Measurements from ENCODE around the gene DCT. TPM values are rescaled to one million over a fixed set of nuclear protein-coding genes. Genes with fewer than 3 reads are reported as not detected.
"Not testable (repeated sequence)": the region's sequence is repeated elsewhere in the genome, so short reads cannot be mapped to it uniquely, and the experiment has no call there.

The DCT gene
- total and polyA plus RNA-seq, 9 donors = 0.09 to 12.2 (median 0.29) TPM

DNA sequence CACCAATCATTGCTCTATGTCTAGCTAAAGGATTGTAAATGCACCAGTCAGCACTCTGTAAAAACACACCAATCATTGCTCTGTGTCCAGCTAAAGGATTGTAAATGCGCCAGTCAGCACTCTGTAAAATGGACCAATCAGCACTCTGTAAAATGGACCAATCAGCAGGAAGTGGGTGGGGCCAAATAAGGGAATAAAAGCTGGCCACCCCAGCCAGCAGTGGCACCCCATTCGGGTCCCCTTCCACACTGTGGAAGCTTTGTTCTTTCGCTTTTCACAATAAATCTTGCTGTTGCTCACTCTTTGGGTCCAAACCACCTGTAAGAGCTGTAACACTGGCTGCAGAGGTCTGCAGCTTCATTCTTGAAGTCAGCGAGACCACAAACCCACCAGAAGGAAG is 19.3 kb upstream of the DCT start:
- H3K9me3 ChIP-seq (replicated peaks; ENCODE audit: control insufficient read depth, low read depth, low read length); DNase-seq; H3K36me3 ChIP-seq (ENCODE audit: control insufficient read depth, insufficient read depth, low read length); H3K27me3 ChIP-seq (ENCODE audit: control insufficient read depth, insufficient read depth, low read length); H3K27ac ChIP-seq (ENCODE audit: low read length); H3K4me1 ChIP-seq (ENCODE audit: control insufficient read depth, insufficient read depth, low read length); H3K4me3 ChIP-seq (ENCODE audit: low read length): not testable (repeated sequence)
- WGBS (ENCODE audit: insufficient coverage) = 93% methylated on average over 3 of the region's 4 CpGs

DNA sequence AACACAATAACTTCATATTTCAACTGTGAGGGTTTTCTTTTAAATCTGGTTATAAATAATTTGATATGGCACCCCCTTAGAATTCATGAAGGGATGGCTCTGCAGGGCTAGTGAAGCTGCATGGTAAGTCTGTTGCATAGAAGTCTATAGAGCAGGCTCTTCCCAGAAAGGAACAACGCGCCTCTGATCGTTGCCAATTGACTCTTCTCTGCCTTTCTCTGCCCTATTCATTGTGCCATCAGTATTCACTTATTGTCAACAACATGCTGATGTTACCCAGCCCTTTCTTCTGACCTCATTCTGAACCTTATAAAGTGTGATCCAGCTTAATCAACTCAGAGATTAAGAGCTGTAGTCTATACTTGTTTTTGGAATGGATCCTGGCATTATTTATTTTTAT is 16.3 kb upstream of the DCT start:
- Histone ChIP-seq H3K9me3 (replicated peaks; ENCODE audit: control insufficient read depth, low read depth, low read length) (peaks cover 5% of the 10 kb centered on the region), H3K36me3 (ENCODE audit: control insufficient read depth, insufficient read depth, low read length) (no peaks in the 10 kb centered on the region), H3K27ac (ENCODE audit: low read length) (no peak overlapping the region), H3K27me3 (ENCODE audit: control insufficient read depth, insufficient read depth, low read length) (no peaks in the 10 kb centered on the region), H3K4me3 (ENCODE audit: low read length) (no peak overlapping the region), H3K4me1 (ENCODE audit: control insufficient read depth, insufficient read depth, low read length) (no peaks in the 10 kb centered on the region)
- no peak for DNase-seq
- no CpG with 5 or more reads among the region's 3 CpGs for WGBS (ENCODE audit: insufficient coverage)

DNA sequence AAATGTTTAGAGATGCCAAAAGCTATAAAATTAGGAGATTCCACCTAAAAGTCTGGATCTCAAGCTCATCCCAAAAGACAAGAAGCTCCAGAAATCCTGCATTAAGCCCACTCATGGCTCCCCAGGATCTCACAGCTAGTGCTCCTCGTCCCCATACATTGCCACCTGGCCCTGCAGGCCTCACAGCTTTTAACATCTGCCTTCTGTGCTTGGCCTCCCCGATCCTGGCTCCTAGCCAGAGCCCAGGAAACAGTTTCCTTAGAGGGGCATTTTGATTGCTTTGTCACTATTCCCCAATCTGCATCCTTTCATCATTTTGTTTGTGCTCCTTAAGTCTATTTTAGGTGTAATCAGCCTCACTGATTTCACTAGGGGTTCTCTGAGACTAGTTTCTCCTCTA is 14.5 kb upstream of the DCT start:
- H3K9me3 ChIP-seq (replicated peaks; ENCODE audit: control insufficient read depth, low read depth, low read length) = peaks cover 5% of the 10 kb centered on the region
- no peak for DNase-seq
- H3K27ac ChIP-seq (ENCODE audit: low read length) = no peak overlapping the region
- no peaks in the 10 kb centered on the region for H3K36me3 ChIP-seq (ENCODE audit: control insufficient read depth, insufficient read depth, low read length)
- H3K27me3 ChIP-seq (ENCODE audit: control insufficient read depth, insufficient read depth, low read length) = no peaks in the 10 kb centered on the region
- H3K4me3 ChIP-seq (ENCODE audit: low read length) = no peak overlapping the region
- 34% methylated on average over 2 of the region's 2 CpGs for WGBS (ENCODE audit: insufficient coverage)
- H3K4me1 ChIP-seq (ENCODE audit: control insufficient read depth, insufficient read depth, low read length) = no peaks in the 10 kb centered on the region

DNA sequence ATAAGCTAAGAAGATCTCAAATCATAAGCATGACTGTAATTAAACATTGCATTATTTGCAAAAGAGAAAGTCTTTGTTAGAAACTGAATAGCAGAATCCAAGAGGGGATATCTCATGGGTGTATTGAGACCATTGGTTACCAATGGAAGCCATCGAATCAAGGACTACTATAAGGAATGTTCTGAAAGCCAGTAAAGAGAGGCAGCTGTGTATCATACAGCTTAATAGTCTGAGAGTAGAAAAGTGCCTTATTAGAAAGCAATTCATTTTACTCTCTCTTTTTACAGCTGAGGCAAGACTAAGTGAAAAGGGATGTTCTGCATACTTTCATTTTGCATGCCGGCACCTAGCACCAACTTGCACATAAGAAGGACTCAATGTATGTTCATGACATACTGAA is 7.6 kb upstream of the DCT start:
- DNase-seq = no peak
- Histone ChIP-seq H3K36me3 (ENCODE audit: control insufficient read depth, insufficient read depth, low read length) (no peaks in the 10 kb centered on the region), H3K27ac (ENCODE audit: low read length) (no peak overlapping the region), H3K4me1 (ENCODE audit: control insufficient read depth, insufficient read depth, low read length) (no peaks in the 10 kb centered on the region), H3K4me3 (ENCODE audit: low read length) (no peak overlapping the region), H3K9me3 (replicated peaks; ENCODE audit: control insufficient read depth, low read depth, low read length) (no peaks in the 10 kb centered on the region), H3K27me3 (ENCODE audit: control insufficient read depth, insufficient read depth, low read length) (no peaks in the 10 kb centered on the region)
- no CpG with 5 or more reads among the region's 2 CpGs for WGBS (ENCODE audit: insufficient coverage)

DNA sequence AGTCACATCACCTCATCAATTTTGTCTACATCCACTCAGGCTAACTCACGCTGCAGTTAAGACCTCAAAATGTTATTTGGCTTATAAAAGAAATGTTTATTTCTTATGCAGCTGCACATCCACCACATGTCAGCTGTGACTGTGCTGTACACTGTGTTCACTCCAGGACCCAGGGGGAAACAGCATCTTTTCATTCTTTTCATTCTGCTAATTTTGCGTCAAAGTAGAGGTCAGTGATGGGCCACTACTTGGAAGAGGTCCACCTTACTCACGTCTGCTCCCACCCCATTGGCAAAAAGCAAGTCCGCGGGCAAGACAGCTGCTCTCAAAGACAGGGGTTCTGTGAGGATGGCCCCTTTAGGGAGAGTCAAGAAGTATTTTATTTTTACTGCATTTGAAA is 4.5 kb upstream of the DCT start:
- no peak overlapping the region for H3K4me3 ChIP-seq (ENCODE audit: low read length)
- DNase-seq = peak; percentile 94
- WGBS (ENCODE audit: insufficient coverage) = 60% methylated on average over 1 of the region's 5 CpGs
- H3K4me1 ChIP-seq (ENCODE audit: control insufficient read depth, insufficient read depth, low read length) = no peaks in the 10 kb centered on the region
- H3K27me3 ChIP-seq (ENCODE audit: control insufficient read depth, insufficient read depth, low read length) = no peaks in the 10 kb centered on the region
- no peaks in the 10 kb centered on the region for H3K9me3 ChIP-seq (replicated peaks; ENCODE audit: control insufficient read depth, low read depth, low read length)
- H3K36me3 ChIP-seq (ENCODE audit: control insufficient read depth, insufficient read depth, low read length) = no peaks in the 10 kb centered on the region
- H3K27ac ChIP-seq (ENCODE audit: low read length) = no peak overlapping the region

DNA sequence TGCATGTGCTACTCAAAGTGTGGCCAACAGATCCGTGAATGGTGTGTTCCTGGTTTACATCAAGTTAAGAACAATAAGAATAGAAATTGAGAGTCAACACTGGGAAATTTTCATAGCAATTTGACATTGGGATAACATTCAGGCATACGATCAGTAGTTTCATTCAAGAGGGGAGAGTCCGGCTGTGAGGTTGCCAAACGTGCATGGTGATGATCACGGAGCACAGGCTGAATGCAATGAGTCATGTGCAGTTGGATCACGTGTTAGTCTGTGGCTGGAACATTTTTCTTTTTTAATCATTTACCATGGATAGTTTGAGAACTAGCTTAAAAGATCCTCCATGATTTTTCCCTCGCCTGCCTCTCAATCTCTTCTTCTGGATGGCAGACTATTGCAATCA is 2.5 kb upstream of the DCT start:
- H3K4me1 ChIP-seq (ENCODE audit: control insufficient read depth, insufficient read depth, low read length) = no peaks in the 10 kb centered on the region
- DNase-seq = peak; percentile 21
- no peaks in the 10 kb centered on the region for H3K27me3 ChIP-seq (ENCODE audit: control insufficient read depth, insufficient read depth, low read length)
- no peak overlapping the region for H3K4me3 ChIP-seq (ENCODE audit: low read length)
- H3K36me3 ChIP-seq (ENCODE audit: control insufficient read depth, insufficient read depth, low read length) = no peaks in the 10 kb centered on the region
- no peaks in the 10 kb centered on the region for H3K9me3 ChIP-seq (replicated peaks; ENCODE audit: control insufficient read depth, low read depth, low read length)
- H3K27ac ChIP-seq (ENCODE audit: low read length) = no peak overlapping the region
- 74% methylated on average over 2 of the region's 7 CpGs for WGBS (ENCODE audit: insufficient coverage)

DNA sequence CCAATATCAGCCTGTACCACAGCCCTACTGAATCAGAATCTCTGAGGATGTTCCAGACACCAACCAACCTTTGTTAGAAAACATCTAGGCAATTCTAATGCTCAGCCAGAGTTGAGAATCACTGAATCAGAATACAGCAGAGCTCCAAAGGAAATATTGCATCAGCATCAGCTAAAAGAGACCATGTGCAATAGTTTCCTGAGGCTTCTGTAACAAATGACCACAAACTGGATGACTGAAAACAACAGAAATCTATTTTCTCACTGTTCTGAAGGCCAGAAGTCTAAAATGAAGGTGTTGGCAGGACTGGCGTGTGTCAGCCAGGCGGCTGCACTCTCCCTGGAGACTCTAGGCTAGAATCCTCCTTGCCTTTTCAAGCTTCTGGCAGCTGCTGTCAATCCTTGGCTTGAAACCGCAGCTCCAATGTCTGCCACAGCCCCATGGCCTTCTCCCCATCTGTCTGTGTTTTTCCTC is 1.2 kb upstream of the DCT start:
- 27% methylated on average over 2 of the region's 3 CpGs for WGBS (ENCODE audit: insufficient coverage)
- no peaks in the 10 kb centered on the region for H3K9me3 ChIP-seq (replicated peaks; ENCODE audit: control insufficient read depth, low read depth, low read length)
- no peak overlapping the region for H3K27ac ChIP-seq (ENCODE audit: low read length)
- no peaks in the 10 kb centered on the region for H3K27me3 ChIP-seq (ENCODE audit: control insufficient read depth, insufficient read depth, low read length)
- H3K36me3 ChIP-seq (ENCODE audit: control insufficient read depth, insufficient read depth, low read length) = no peaks in the 10 kb centered on the region
- H3K4me1 ChIP-seq (ENCODE audit: control insufficient read depth, insufficient read depth, low read length) = no peaks in the 10 kb centered on the region
- H3K4me3 ChIP-seq (ENCODE audit: low read length) = no peak overlapping the region
- peak; percentile 88 for DNase-seq

DNA sequence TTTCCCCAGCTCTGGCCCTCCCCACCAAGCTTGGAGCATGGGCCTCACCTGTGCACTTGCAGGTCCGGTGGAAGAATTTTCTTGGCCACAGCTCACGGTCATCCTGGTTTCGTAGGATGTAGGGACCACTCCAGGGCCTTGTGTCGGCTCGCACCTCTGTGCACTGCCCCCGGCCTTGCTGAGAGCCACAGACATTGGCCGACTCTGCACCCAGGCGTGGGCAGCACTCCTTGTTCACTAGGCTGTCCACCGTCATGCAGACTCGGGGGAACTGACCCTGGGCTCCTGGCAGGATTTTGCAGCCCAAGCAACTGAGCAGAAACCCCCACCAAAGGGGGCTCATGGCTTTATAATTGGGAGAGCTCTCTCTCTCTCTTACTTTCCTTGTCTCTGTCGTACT is 569 bp downstream of the DCT start:
- H3K27ac ChIP-seq (ENCODE audit: low read length) = no peak overlapping the region
- no peak overlapping the region for H3K4me3 ChIP-seq (ENCODE audit: low read length)
- 89% methylated on average over 9 of the region's 11 CpGs for WGBS (ENCODE audit: insufficient coverage)
- H3K36me3 ChIP-seq (ENCODE audit: control insufficient read depth, insufficient read depth, low read length) = no peaks in the 10 kb centered on the region
- no peaks in the 10 kb centered on the region for H3K27me3 ChIP-seq (ENCODE audit: control insufficient read depth, insufficient read depth, low read length)
- no peaks in the 10 kb centered on the region for H3K4me1 ChIP-seq (ENCODE audit: control insufficient read depth, insufficient read depth, low read length)
- H3K9me3 ChIP-seq (replicated peaks; ENCODE audit: control insufficient read depth, low read depth, low read length) = no peaks in the 10 kb centered on the region
- DNase-seq = no peak

DNA sequence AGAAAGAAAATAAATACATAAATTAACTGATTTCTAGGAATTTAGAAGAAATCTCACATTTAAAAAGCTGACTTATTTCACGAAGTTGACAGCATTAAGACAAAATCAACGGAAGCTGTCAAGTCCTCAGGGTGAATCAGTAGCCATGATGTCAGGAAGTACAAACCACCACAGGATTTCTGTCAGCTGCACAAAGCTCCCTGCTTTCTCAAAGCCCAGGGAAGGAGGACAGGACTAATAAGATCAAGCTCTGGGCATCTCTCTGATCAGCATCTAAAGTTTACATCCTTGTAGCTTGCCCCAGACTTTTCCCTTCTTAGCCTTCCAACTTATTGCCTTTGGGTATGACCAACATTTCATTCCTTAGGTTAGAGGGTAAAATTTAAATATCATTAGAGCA is 9.4 kb downstream of the DCT start:
- Histone ChIP-seq H3K9me3 (replicated peaks; ENCODE audit: control insufficient read depth, low read depth, low read length) (no peaks in the 10 kb centered on the region), H3K27me3 (ENCODE audit: control insufficient read depth, insufficient read depth, low read length) (no peaks in the 10 kb centered on the region), H3K4me3 (ENCODE audit: low read length) (no peak overlapping the region), H3K36me3 (ENCODE audit: control insufficient read depth, insufficient read depth, low read length) (no peaks in the 10 kb centered on the region), H3K4me1 (ENCODE audit: control insufficient read depth, insufficient read depth, low read length) (no peaks in the 10 kb centered on the region), H3K27ac (ENCODE audit: low read length) (no peak overlapping the region)
- WGBS (ENCODE audit: insufficient coverage) = 80% methylated on average over 1 of the region's 2 CpGs
- DNase-seq = no peak

DNA sequence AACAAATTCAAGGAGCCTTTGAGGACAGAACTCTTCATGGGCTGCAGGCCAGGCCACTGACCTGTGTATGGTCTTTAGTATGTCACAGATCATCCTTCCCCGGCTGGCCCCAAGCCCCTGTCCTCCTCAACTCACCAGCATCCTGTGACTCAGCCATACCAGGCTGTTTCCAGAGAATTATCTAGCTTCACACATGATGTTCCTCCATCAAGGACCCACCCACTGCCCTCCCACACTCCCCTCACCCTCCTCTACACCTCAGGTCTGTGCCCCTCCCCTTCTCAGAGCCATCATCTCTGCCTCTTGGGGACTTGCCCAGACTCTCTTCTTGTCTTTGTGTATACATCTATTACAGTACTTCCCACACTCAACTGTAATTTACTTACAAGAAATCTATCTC is 14.7 kb downstream of the DCT start:
- no peak for DNase-seq
- no peaks in the 10 kb centered on the region for H3K36me3 ChIP-seq (ENCODE audit: control insufficient read depth, insufficient read depth, low read length)

DNA sequence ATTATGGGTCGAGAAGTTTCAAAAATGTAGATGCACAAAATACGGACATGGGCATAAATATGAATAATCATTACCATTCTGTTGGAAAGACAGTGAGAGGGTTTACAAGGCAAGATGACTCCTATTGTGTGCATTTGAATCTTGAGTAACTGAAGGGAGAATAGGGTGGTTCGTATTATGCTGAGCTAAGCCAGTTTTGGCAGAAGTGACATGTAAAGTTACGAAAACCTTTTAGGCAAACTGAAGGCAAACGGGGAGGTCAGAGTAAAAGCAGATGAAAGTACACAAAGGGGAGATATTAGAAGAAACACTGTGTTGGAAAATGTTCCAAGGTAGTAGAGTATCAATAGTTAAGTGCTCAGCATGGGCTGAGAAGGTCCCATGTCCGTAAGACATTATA is 16.8 kb downstream of the DCT start:
- DNase-seq = no peak
- 77% methylated on average over 3 of the region's 6 CpGs for WGBS (ENCODE audit: insufficient coverage)
- Histone ChIP-seq H3K9me3 (replicated peaks; ENCODE audit: control insufficient read depth, low read depth, low read length) (no peaks in the 10 kb centered on the region), H3K27ac (ENCODE audit: low read length) (no peak overlapping the region), H3K4me3 (ENCODE audit: low read length) (no peak overlapping the region), H3K36me3 (ENCODE audit: control insufficient read depth, insufficient read depth, low read length) (no peaks in the 10 kb centered on the region), H3K4me1 (ENCODE audit: control insufficient read depth, insufficient read depth, low read length) (no peaks in the 10 kb centered on the region), H3K27me3 (ENCODE audit: control insufficient read depth, insufficient read depth, low read length) (no peaks in the 10 kb centered on the region)

More for the DNA sequence above, 14.7 kb downstream of the DCT start:
- WGBS (ENCODE audit: insufficient coverage) = 17% methylated on average over 1 of the region's 1 CpG
- H3K4me1 ChIP-seq (ENCODE audit: control insufficient read depth, insufficient read depth, low read length) = no peaks in the 10 kb centered on the region
- H3K27ac ChIP-seq (ENCODE audit: low read length) = no peak overlapping the region
- no peaks in the 10 kb centered on the region for H3K9me3 ChIP-seq (replicated peaks; ENCODE audit: control insufficient read depth, low read depth, low read length)
- no peak overlapping the region for H3K4me3 ChIP-seq (ENCODE audit: low read length)
- H3K27me3 ChIP-seq (ENCODE audit: control insufficient read depth, insufficient read depth, low read length) = no peaks in the 10 kb centered on the region
